Activated CD4-positive, alpha-beta memory T cell treated with anti-CD3 and anti-CD28 coated beads for 36 hours (primary cell): ENCODE data around the gene TIGD3. TPM values are rescaled to one million over a fixed set of nuclear protein-coding genes. Genes with fewer than 3 reads are reported as not detected.
A peak's percentile ranks its signal among the peaks of the same experiment; 100 is the strongest.

Source experiments
- CTCF ChIA-PET: fragments of 350-600 bp; sonication (Branson Sonifier 250); formaldehyde crosslinking; loops from one replicate; lab custom pipeline; 2021; ENCODE audit warnings: antibody characterized with exemption, inconsistent platforms; lab: Charles Lee
- POLR2A ChIA-PET: fragments of 350-600 bp; sonication (Branson Sonifier 250); formaldehyde crosslinking; loops from one replicate; lab custom pipeline; 2021; ENCODE audit warnings: antibody characterized with exemption; lab: Charles Lee
- DNase-seq: peaks from one replicate; pipeline ENCODE4 v3.0.0-alpha.2; 2020
- H3K27ac Mint-ChIP-seq: one replicate; pipeline ENCODE4 v1.8.0; 2021; ENCODE audit warnings: mixed read lengths
- H3K27me3 Mint-ChIP-seq: one replicate; pipeline ENCODE4 v1.8.0; 2021; ENCODE audit warnings: mixed read lengths
- H3K36me3 Mint-ChIP-seq: one replicate; pipeline ENCODE4 v1.8.0; 2021; ENCODE audit warnings: mixed read lengths
- H3K4me1 Mint-ChIP-seq: one replicate; pipeline ENCODE4 v1.8.0; 2021; ENCODE audit warnings: low read depth, mixed read lengths
- H3K4me3 Mint-ChIP-seq: one replicate; pipeline ENCODE4 v1.8.0; 2021; ENCODE audit warnings: mild to moderate bottlenecking, mixed read lengths
- H3K9me3 Mint-ChIP-seq: one replicate; pipeline ENCODE4 v1.8.0; 2021; ENCODE audit warnings: mixed read lengths
- intact Hi-C: fragments of 100-400 bp; cut with micrococcal nuclease; formaldehyde crosslinking; loops from one replicate; pipeline ENCODE4 v1.15.1; 2023
- total RNA-seq, 2 experiments: library from RNA; stranded (reverse); gene quantifications; one replicate each; pipeline ENCODE4 v1.2.3, GENCODE V29; 2021

Gene TIGD3
- total RNA-seq, 2 experiments from 2014 or later: 0.73 to 1.00 TPM

- Mint-ChIP-seq H3K27ac (no peak overlapping the region), H3K27me3 (no peaks in the 10 kb centered on the region), H3K36me3 (peaks cover 12% of the 10 kb centered on the region), H3K4me1 (peaks cover 12% of the 10 kb centered on the region), H3K9me3 (no peaks in the 10 kb centered on the region), H3K4me3 (peak overlapping the region; percentile 18)
- intact Hi-C loops: loop anchor here (2.0 kb wide), 1 partner anchor 19 kb away; no protein-coding TSS in a partner anchor
- CTCF ChIA-PET: interaction anchor here (1.1 to 3.6 kb wide), 4 partner anchors 25 to 187 kb away, joined by 3 to 15 read pairs (median 8); no protein-coding TSS in a partner anchor
- POLR2A ChIA-PET: no interaction called here
- DNase-seq: no peak
These were observed 669 bp upstream of the TIGD3 start for GRCh38 chr11:65353900-65354264.

DNA sequence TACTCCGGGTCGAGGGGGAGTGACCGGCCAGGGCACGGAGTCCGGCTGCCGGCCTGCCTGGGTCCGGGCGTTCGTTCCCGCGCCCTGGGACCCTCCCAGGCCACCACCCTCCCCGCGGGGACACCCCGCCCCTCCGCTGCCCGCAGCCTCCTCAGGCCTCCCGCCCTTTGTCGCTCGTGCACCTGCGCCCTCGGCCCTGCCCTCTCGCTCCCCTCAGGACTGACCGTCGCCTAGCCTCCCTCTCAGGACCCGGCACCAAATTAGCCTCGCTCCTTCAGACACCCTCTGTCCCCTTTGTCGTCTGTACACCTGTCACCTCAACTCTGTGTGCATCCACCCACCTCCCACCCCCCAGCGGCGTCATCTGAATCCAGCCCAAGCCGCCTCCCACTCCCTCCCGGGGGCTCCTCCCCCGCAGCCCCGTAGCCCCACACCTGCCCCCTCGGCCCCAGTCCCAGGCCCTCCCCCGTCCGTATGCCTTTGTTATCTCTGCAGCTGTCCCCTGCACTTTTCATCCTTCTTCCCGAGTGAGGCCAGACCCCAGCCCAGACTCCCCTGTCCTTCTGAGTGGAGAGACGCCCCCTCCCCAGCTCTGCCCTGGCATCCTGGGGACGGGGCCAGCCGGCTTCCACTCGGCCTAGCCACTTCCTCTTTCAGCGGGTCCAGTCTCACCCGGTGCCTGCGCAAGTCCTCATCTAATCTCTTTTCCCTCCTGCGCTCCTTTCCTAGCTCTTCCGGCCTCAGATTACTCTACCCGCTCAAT, 643 bp downstream of the TIGD3 start:
- Mint-ChIP-seq H3K27ac (peak overlapping the region; percentile 60), H3K27me3 (no peaks in the 10 kb centered on the region), H3K36me3 (peaks cover 7% of the 10 kb centered on the region), H3K4me1 (peaks cover 12% of the 10 kb centered on the region), H3K9me3 (no peaks in the 10 kb centered on the region), H3K4me3 (peak overlapping the region; percentile 80)
- ChIA-PET POLR2A (interaction anchor here (0.6 to 1.5 kb wide), 4 partner anchors 22 to 152 kb away, joined by 3 to 4 read pairs (median 3); partner anchors contain the start of gene DPF2), CTCF (interaction anchor here (0.6 to 1.9 kb wide), 6 partner anchors 10 to 40 kb away, joined by 3 to 6 read pairs (median 3); no protein-coding TSS in a partner anchor)
- intact Hi-C loops: loop anchor here (2.0 kb wide), 1 partner anchor 20 kb away; no protein-coding TSS in a partner anchor
- DNase-seq: peak; percentile 68

GRCh38 chr11:65355776-65356393, 1.3 kb downstream of the TIGD3 start:
- Mint-ChIP-seq H3K27me3 (no peaks in the 10 kb centered on the region), H3K4me1 (peaks cover 12% of the 10 kb centered on the region), H3K4me3 (peak overlapping the region; percentile 80), H3K27ac (no peak overlapping the region), H3K9me3 (no peaks in the 10 kb centered on the region), H3K36me3 (peaks cover 7% of the 10 kb centered on the region)
- CTCF ChIA-PET: interaction anchor here (0.6 to 1.9 kb wide), 6 partner anchors 9 to 41 kb away, joined by 3 to 6 read pairs (median 3); no protein-coding TSS in a partner anchor
- DNase-seq: no peak
- intact Hi-C loops: loop anchor here (2.0 kb wide), 1 partner anchor 21 kb away; no protein-coding TSS in a partner anchor
- POLR2A ChIA-PET: interaction anchor here (0.6 to 1.5 kb wide), 4 partner anchors 22 to 152 kb away, joined by 3 to 4 read pairs (median 3); partner anchors contain the start of gene DPF2

DNA sequence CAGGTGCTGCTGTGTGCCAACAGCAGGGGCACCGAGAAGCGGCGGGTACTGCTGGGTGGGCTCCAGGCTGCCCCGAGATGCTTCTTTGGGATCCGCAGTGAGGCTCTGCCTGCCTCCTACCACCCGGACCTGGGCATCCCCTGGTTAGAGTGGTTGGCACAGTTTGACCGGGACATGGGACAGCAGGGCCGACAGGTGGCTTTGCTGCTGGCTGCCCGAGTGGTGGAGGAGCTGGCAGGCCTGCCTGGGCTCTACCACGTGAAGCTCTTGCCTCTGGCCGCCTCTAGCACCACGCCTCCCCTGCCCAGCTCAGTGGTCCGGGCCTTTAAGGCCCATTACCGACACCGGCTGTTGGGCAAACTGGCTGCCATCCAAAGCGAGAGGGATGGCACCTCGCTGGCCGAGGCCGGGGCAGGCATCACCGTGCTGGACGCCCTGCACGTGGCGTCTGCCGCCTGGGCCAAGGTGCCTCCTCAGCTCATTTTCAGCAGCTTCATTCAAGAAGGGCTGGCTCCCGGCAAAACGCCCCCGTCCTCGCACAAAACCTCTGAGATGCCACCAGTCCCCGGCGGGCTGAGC, 1.9 kb downstream of the TIGD3 start:
- no peaks in the 10 kb centered on the region for H3K9me3 Mint-ChIP-seq
- ChIA-PET POLR2A (interaction anchor here (1.5 kb wide), 1 partner anchor 23 kb away, joined by 4 read pairs; the partner anchor contains the start of gene DPF2), CTCF (interaction anchor here (1.0 to 1.9 kb wide), 4 partner anchors 9 to 60 kb away, joined by 3 to 6 read pairs (median 3); no protein-coding TSS in a partner anchor)
- H3K4me1 Mint-ChIP-seq: peaks cover 12% of the 10 kb centered on the region
- intact Hi-C loops: no loop called here
- no peak overlapping the region for H3K27ac Mint-ChIP-seq
- H3K36me3 Mint-ChIP-seq: peaks cover 6% of the 10 kb centered on the region
- DNase-seq: no peak
- no peaks in the 10 kb centered on the region for H3K27me3 Mint-ChIP-seq
- H3K4me3 Mint-ChIP-seq: peak overlapping the region; percentile 54

DNA sequence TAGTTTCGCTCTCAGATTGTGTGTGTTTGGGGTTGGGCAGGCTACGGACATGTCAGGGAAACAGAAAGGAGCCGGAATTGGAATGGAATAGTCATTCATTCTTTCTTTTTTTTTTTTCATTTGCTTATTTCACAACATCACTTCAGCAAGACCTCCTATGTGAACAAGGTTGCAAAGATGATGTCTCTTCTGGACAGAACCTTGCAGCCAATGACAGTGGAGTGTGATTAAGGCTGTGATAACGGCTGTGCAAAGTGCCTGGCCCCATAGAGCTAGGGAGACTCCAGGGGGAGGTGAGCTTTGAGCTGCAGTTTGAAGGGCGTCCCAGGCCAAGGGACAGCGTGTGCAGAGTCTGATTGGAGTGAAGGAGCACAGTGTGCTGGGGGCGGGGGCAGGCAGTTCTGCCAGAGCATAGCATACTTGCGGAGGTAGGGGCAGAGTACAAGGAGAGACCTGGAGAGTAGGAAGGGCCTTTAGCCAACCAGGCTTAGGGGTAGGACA, 3.4 kb downstream of the TIGD3 start:
- no peaks in the 10 kb centered on the region for H3K27me3 Mint-ChIP-seq
- peaks cover 17% of the 10 kb centered on the region for H3K4me1 Mint-ChIP-seq
- no peaks in the 10 kb centered on the region for H3K36me3 Mint-ChIP-seq
- no peak overlapping the region for H3K4me3 Mint-ChIP-seq
- intact Hi-C loops: no loop called here
- no peaks in the 10 kb centered on the region for H3K9me3 Mint-ChIP-seq
- H3K27ac Mint-ChIP-seq: no peak overlapping the region
- no peak for DNase-seq
- ChIA-PET POLR2A (interaction anchor here (0.7 kb wide), 1 partner anchor 24 kb away, joined by 3 read pairs; the partner anchor contains the start of gene DPF2), CTCF (interaction anchor here (1.7 kb wide), 1 partner anchor 28 kb away, joined by 3 read pairs; no protein-coding TSS in a partner anchor)

GRCh38 chr11:65362320-65362931, 7.9 kb downstream of the TIGD3 start:
- intact Hi-C loops: no loop called here
- Mint-ChIP-seq H3K36me3 (no peaks in the 10 kb centered on the region), H3K9me3 (no peaks in the 10 kb centered on the region), H3K4me1 (peaks cover 4% of the 10 kb centered on the region), H3K4me3 (no peak overlapping the region), H3K27ac (peak overlapping the region; percentile 59), H3K27me3 (no peaks in the 10 kb centered on the region)
- DNase-seq: peak; percentile 35
- ChIA-PET POLR2A (no interaction called here), CTCF (interaction anchor here (1.2 kb wide), 1 partner anchor 10 kb away, joined by 5 read pairs; no protein-coding TSS in a partner anchor)

- no peaks in the 10 kb centered on the region for H3K36me3 Mint-ChIP-seq
- H3K27me3 Mint-ChIP-seq: no peaks in the 10 kb centered on the region
- POLR2A ChIA-PET: no interaction called here
These were observed 8.4 kb downstream of the TIGD3 start for GRCh38 chr11:65362966-65363365.

DNA sequence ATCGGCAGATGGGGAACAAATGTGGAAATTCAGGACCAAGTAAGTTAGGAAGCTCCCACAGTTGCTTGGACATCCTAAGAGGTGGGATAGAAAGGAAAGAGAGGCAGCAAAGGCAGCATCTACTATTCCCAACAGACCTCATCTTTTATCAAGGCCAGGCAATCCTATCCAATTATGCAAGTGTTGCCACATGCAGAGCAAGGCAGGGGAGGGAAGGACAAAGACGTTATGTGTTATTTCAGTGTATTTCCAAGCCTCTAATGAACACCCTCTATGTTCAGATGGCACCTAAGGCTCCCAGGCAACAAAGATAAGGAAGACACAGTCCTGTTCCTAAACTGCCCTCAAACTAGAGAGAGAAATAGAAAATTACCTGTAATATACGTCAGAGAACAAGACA, 9.2 kb downstream of the TIGD3 start:
- intact Hi-C loops: no loop called here
- CTCF ChIA-PET: interaction anchor here (1.1 kb wide), 1 partner anchor 149 kb away, joined by 3 read pairs; no protein-coding TSS in a partner anchor
- POLR2A ChIA-PET: no interaction called here
- Mint-ChIP-seq H3K36me3 (no peaks in the 10 kb centered on the region), H3K9me3 (no peaks in the 10 kb centered on the region), H3K27ac (no peak overlapping the region), H3K27me3 (no peaks in the 10 kb centered on the region), H3K4me3 (no peak overlapping the region), H3K4me1 (peaks cover 4% of the 10 kb centered on the region)
- DNase-seq: no peak

More at GRCh38 chr11:65362966-65363365, 8.4 kb downstream of the TIGD3 start:
- CTCF ChIA-PET: interaction anchor here (1.2 kb wide), 1 partner anchor 10 kb away, joined by 5 read pairs; no protein-coding TSS in a partner anchor
- peaks cover 4% of the 10 kb centered on the region for H3K4me1 Mint-ChIP-seq
- no peak overlapping the region for H3K27ac Mint-ChIP-seq
- DNase-seq: no peak
- no peak overlapping the region for H3K4me3 Mint-ChIP-seq
- intact Hi-C loops: no loop called here
- no peaks in the 10 kb centered on the region for H3K9me3 Mint-ChIP-seq

- peak; percentile 30 for DNase-seq
- Mint-ChIP-seq H3K4me1 (peaks cover 4% of the 10 kb centered on the region), H3K36me3 (no peaks in the 10 kb centered on the region), H3K27me3 (no peaks in the 10 kb centered on the region), H3K27ac (no peak overlapping the region), H3K4me3 (no peak overlapping the region), H3K9me3 (no peaks in the 10 kb centered on the region)
- ChIA-PET CTCF (interaction anchor here (0.5 to 3.8 kb wide), 10 partner anchors 11 to 228 kb away, joined by 3 to 32 read pairs (median 3); partner anchors contain the start of gene ZNRD2), POLR2A (no interaction called here)
- intact Hi-C loops: loop anchor here (1.0 kb wide), 2 partner anchors 50 to 144 kb away; no protein-coding TSS in a partner anchor
These were observed 11.8 kb downstream of the TIGD3 start for GRCh38 chr11:65366340-65366773.

GRCh38 chr11:65370659-65371049, 16.1 kb downstream of the TIGD3 start:
- POLR2A ChIA-PET: interaction anchor here (0.9 kb wide), 1 partner anchor 130 kb away, joined by 3 read pairs; no protein-coding TSS in a partner anchor
- Mint-ChIP-seq H3K27me3 (no peaks in the 10 kb centered on the region), H3K4me1 (no peaks in the 10 kb centered on the region), H3K36me3 (no peaks in the 10 kb centered on the region), H3K4me3 (no peak overlapping the region), H3K9me3 (no peaks in the 10 kb centered on the region), H3K27ac (no peak overlapping the region)
- CTCF ChIA-PET: interaction anchor here (0.6 to 1.5 kb wide), 3 partner anchors 41 to 140 kb away, joined by 3 to 6 read pairs (median 3); no protein-coding TSS in a partner anchor
- intact Hi-C loops: no loop called here
- DNase-seq: no peak
